ENCODE results near the gene MTMR10.

DNA sequence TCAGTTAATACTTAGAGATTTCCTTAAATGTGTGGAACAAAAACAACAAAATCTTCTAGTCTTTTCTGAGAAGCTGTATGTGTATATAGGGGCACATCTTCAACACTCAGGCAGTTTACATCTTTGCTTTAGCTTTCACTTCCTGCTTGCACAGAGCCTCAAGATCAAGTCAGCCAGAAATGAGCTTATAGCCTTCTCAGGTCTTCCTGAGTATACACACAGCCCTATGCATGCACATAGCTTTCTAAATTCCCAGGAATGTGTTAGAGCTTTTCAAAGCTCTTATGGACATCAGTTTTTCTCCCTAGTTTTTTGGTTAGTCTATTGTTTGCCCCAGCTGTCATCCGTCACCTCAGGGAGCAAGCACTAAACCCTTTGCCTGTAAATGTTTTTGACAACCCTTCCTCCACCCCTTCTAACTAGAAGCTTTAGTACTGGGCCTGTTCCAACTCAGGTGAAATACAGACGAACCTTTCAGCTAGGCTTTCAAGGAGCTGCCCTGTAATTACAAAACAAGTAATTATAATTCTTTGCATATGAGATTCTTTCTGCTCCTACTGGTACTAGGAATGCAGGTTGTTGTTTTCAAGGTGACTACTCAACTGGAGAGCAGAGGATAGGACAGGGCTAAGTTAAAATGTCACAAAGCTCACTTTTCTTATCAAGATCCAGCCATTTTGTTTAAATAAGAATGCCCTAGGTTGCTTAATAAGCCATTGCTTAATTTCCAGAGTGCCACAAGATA is 22.6 kb upstream of the MTMR10 start:
- TF ChIP-seq, protein P1, sequence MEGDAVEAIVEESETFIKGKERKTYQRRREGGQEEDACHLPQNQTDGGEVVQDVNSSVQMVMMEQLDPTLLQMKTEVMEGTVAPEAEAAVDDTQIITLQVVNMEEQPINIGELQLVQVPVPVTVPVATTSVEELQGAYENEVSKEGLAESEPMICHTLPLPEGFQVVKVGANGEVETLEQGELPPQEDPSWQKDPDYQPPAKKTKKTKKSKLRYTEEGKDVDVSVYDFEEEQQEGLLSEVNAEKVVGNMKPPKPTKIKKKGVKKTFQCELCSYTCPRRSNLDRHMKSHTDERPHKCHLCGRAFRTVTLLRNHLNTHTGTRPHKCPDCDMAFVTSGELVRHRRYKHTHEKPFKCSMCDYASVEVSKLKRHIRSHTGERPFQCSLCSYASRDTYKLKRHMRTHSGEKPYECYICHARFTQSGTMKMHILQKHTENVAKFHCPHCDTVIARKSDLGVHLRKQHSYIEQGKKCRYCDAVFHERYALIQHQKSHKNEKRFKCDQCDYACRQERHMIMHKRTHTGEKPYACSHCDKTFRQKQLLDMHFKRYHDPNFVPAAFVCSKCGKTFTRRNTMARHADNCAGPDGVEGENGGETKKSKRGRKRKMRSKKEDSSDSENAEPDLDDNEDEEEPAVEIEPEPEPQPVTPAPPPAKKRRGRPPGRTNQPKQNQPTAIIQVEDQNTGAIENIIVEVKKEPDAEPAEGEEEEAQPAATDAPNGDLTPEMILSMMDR (IDR thresholded peaks at IDR 0.05) = no peak
- TF ChIP-seq POLR2A (IDR thresholded peaks at IDR 0.05) (no peak), POLR2AphosphoS5 (IDR thresholded peaks at IDR 0.05) (no peak), EP300 (IDR thresholded peaks at IDR 0.05) (no peak)

Data from suprapubic skin (tissue), 4 donors.